GM23338 (cell line): ENCODE results near the gene RELL1.

ENCODE experiments used
- EZH2 ChIP-seq: fragments of 200-600 bp; sonication (generic); IDR thresholded peaks from one replicate; pipeline ENCODE4 v1.8.0; 2017; ENCODE audit warnings: antibody characterized with exemption, mild to moderate bottlenecking, low read depth; ENCODE audit not compliant: unreplicated experiment
- EZH2phosphoT487 ChIP-seq: fragments of 200-600 bp; sonication (generic); IDR thresholded peaks from one replicate; pipeline ENCODE4 v1.8.1; 2018; ENCODE audit warnings: antibody characterized with exemption; ENCODE audit not compliant: unreplicated experiment
- ZNF331 ChIP-seq: fragments of 250-450 bp; sonication (Bioruptor Pico); IDR thresholded peaks from 2 replicates; pipeline ENCODE4 v1.5.0; 2020; ENCODE audit warnings: low read depth, mild to moderate bottlenecking, moderate library complexity
- TF ChIP-seq, protein P1 (sequence below), 2 experiments: fragments of 200-600 bp in 1 of 2; sonication (generic) in 1 of 2; conservative IDR thresholded peaks; 2 replicates each; pipeline versions ENCODE4 v1.5.1 to v1.6.1; 2016 to 2017; ENCODE audit warnings: antibody characterized with exemption in 2 of 2, low read depth in 2 of 2, mild to moderate bottlenecking in 2 of 2, moderate library complexity in 1 of 2
- TF ChIP-seq, protein P2 (sequence below): IDR thresholded peaks from one replicate; pipeline ENCODE4 v1.6.1; 2018; ENCODE audit warnings: antibody characterized with exemption; ENCODE audit not compliant: unreplicated experiment

DNA sequence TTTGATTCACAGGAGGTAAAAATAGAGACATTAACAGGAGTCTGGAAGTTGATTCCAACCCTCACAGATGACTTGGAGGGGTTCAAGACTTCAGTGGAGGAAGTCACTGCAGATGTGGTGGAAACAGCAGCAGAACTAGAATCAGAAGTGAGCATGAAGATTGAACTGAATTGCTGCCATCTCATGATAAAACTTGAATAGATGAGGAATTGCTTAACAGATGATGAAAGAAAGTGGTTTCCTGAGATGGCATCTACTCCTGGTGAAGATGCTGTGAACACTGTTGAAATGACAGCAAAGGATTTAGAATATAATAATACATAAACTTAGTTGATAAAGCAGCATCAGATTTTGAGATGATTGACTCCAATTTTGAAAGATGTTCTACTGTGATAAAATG, 76.5 kb downstream of the RELL1 start:
- TF ChIP-seq, protein P1, sequence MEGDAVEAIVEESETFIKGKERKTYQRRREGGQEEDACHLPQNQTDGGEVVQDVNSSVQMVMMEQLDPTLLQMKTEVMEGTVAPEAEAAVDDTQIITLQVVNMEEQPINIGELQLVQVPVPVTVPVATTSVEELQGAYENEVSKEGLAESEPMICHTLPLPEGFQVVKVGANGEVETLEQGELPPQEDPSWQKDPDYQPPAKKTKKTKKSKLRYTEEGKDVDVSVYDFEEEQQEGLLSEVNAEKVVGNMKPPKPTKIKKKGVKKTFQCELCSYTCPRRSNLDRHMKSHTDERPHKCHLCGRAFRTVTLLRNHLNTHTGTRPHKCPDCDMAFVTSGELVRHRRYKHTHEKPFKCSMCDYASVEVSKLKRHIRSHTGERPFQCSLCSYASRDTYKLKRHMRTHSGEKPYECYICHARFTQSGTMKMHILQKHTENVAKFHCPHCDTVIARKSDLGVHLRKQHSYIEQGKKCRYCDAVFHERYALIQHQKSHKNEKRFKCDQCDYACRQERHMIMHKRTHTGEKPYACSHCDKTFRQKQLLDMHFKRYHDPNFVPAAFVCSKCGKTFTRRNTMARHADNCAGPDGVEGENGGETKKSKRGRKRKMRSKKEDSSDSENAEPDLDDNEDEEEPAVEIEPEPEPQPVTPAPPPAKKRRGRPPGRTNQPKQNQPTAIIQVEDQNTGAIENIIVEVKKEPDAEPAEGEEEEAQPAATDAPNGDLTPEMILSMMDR (conservative IDR thresholded peaks at IDR 0.05; ENCODE audit: low read depth in 2 of 2) = no peak
- TF ChIP-seq ZNF331 (CRISPR knock-in tag) = no peak
- TF ChIP-seq EZH2phosphoT487 = no peak
- TF ChIP-seq EZH2 = no peak
- TF ChIP-seq, protein P2, sequence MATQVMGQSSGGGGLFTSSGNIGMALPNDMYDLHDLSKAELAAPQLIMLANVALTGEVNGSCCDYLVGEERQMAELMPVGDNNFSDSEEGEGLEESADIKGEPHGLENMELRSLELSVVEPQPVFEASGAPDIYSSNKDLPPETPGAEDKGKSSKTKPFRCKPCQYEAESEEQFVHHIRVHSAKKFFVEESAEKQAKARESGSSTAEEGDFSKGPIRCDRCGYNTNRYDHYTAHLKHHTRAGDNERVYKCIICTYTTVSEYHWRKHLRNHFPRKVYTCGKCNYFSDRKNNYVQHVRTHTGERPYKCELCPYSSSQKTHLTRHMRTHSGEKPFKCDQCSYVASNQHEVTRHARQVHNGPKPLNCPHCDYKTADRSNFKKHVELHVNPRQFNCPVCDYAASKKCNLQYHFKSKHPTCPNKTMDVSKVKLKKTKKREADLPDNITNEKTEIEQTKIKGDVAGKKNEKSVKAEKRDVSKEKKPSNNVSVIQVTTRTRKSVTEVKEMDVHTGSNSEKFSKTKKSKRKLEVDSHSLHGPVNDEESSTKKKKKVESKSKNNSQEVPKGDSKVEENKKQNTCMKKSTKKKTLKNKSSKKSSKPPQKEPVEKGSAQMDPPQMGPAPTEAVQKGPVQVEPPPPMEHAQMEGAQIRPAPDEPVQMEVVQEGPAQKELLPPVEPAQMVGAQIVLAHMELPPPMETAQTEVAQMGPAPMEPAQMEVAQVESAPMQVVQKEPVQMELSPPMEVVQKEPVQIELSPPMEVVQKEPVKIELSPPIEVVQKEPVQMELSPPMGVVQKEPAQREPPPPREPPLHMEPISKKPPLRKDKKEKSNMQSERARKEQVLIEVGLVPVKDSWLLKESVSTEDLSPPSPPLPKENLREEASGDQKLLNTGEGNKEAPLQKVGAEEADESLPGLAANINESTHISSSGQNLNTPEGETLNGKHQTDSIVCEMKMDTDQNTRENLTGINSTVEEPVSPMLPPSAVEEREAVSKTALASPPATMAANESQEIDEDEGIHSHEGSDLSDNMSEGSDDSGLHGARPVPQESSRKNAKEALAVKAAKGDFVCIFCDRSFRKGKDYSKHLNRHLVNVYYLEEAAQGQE = no peak
